Endothelial cell of umbilical vein (primary cell): ENCODE results near the gene TMEM182. TPM values are rescaled to one million over a fixed set of nuclear protein-coding genes. Genes with fewer than 3 reads are reported as not detected.
A peak's percentile ranks its signal among the peaks of the same experiment; 100 is the strongest.

Experiments used
- BruUV-seq: library from RNA; stranded (reverse); fragments of 400-500 nt; replicated peaks from 2 replicates; lab custom pipeline; 2021; lab: Mats Ljungman, UMichigan
- CTCF ChIA-PET: fragments of 300-600, 350-600 bp; sonication (Branson Sonifier 250); formaldehyde crosslinking; loops from one replicate; lab custom pipeline; 2021; ENCODE audit warnings: antibody characterized with exemption, inconsistent platforms; lab: Charles Lee
- POLR2A ChIA-PET: fragments of 300-600, 350-600 bp; sonication (Branson Sonifier 250); formaldehyde crosslinking; loops from one replicate; lab custom pipeline; 2021; ENCODE audit warnings: antibody characterized with exemption, inconsistent platforms; lab: Charles Lee
- DNase-seq: peaks from one replicate; pipeline ENCODE4 v3.0.0-alpha.2; 2011; ENCODE audit warnings: low read depth, low spot score
- FAIRE-seq: peaks from 2 replicates; lab custom pipeline; 2011; peaks lifted over from hg19 to GRCh38; lab: Jason Lieb, UNC
- H2AFZ ChIP-seq: 2 replicates; pipeline ENCODE4 v1.6.0; 2012; ENCODE audit warnings: low read depth, low read length, control low read depth, inconsistent platforms
- H3K27ac ChIP-seq: 2 replicates; pipeline ENCODE4 v1.5.1; 2011; ENCODE audit warnings: low read depth, mild to moderate bottlenecking, control low read depth, low read length, moderate library complexity; ENCODE audit not compliant: insufficient read depth
- H3K27me3 ChIP-seq, 2 experiments: 2 replicates each; pipeline versions ENCODE4 v1.6.0 to v1.6.1; 2011; ENCODE audit warnings: low read length in 2 of 2, mixed read lengths in 1 of 2; ENCODE audit not compliant: control insufficient read depth in 2 of 2, insufficient read depth in 2 of 2
- H3K36me3 ChIP-seq, 2 experiments: 2 replicates in 1 of 2; 3 replicates in 1 of 2; pipeline ENCODE4 v1.5.1; 2011; ENCODE audit warnings: low read length in 2 of 2, mild to moderate bottlenecking in 1 of 2, moderate library complexity in 1 of 2; ENCODE audit not compliant: control insufficient read depth in 2 of 2, insufficient read depth in 2 of 2; ENCODE audit errors: extremely low read depth in 1 of 2
- H3K4me1 ChIP-seq: 3 replicates; pipeline ENCODE4 v1.5.1; 2011; ENCODE audit warnings: mild to moderate bottlenecking, low read length; ENCODE audit not compliant: control insufficient read depth, insufficient read depth; ENCODE audit errors: extremely low read depth
- H3K4me2 ChIP-seq: 2 replicates; pipeline ENCODE4 v1.6.1; 2011; ENCODE audit warnings: low read length, control low read depth, mixed read lengths; ENCODE audit not compliant: insufficient read depth
- H3K4me3 ChIP-seq, 3 experiments: fragments of 200-600 bp in 1 of 3; sonication (generic), shearing (Covaris generic) in 1 of 3; replicated peaks in 1 of 3; 2 replicates each; pipeline ENCODE4 v1.5.1; 2011 to 2016; ENCODE audit warnings: control low read depth in 3 of 3, low read length in 3 of 3, mild to moderate bottlenecking in 2 of 3, inconsistent platforms in 1 of 3, low read depth in 1 of 3, moderate library complexity in 1 of 3; ENCODE audit not compliant: insufficient read depth in 1 of 3
- H3K79me2 ChIP-seq: 2 replicates; pipeline ENCODE4 v1.6.0; 2012; ENCODE audit warnings: low read length, inconsistent platforms; ENCODE audit not compliant: control insufficient read depth, insufficient read depth
- H3K9ac ChIP-seq: replicated peaks from 2 replicates; pipeline ENCODE3; 2011; ENCODE audit warnings: low read length, control low read depth; ENCODE audit not compliant: insufficient read depth; ENCODE audit errors: extremely low read depth
- H3K9me1 ChIP-seq: replicated peaks from 3 replicates; pipeline ENCODE4 v1.6.0; 2011; ENCODE audit warnings: mild to moderate bottlenecking, low read length; ENCODE audit not compliant: control insufficient read depth, insufficient read depth; ENCODE audit errors: extremely low read depth
- H3K9me3 ChIP-seq: replicated peaks from 2 replicates; pipeline ENCODE4 v1.5.1; 2012; ENCODE audit warnings: low read length, inconsistent platforms; ENCODE audit not compliant: control insufficient read depth, insufficient read depth
- H4K20me1 ChIP-seq: replicated peaks from 2 replicates; pipeline ENCODE3; 2011; ENCODE audit warnings: mild to moderate bottlenecking, low read length; ENCODE audit not compliant: control insufficient read depth, insufficient read depth; ENCODE audit errors: extremely low read depth
- CTCF ChIP-seq, 2 donors: IDR thresholded peaks; 1 replicate in 1 of 2; 2 replicates in 1 of 2; pipeline ENCODE4 v1.5.1; 2011; ENCODE audit warnings: low read length in 2 of 2, mild to moderate bottlenecking in 2 of 2, moderate library complexity in 2 of 2, control low read depth in 1 of 2, inconsistent platforms in 1 of 2, low read depth in 1 of 2; ENCODE audit not compliant: insufficient read depth in 1 of 2; ENCODE audit errors: extremely low read depth in 1 of 2
- EZH2 ChIP-seq: IDR thresholded peaks from 2 replicates; pipeline ENCODE4 v1.6.1; 2012; ENCODE audit warnings: borderline replicate concordance, low read depth, mild to moderate bottlenecking, moderate library complexity, low read length, inconsistent platforms; ENCODE audit not compliant: severe bottlenecking
- FOS ChIP-seq: IDR thresholded peaks from 2 replicates; pipeline ENCODE4 v1.6.1; 2011; ENCODE audit warnings: mild to moderate bottlenecking, low read length, moderate library complexity, borderline replicate concordance; ENCODE audit not compliant: insufficient read depth
- GATA2 ChIP-seq: IDR thresholded peaks from 2 replicates; pipeline ENCODE4 v1.7.0; 2011; ENCODE audit warnings: low read depth, mild to moderate bottlenecking, moderate library complexity, mixed read lengths, low read length; ENCODE audit not compliant: insufficient read length, insufficient read depth
- JUN ChIP-seq: IDR thresholded peaks from 2 replicates; pipeline ENCODE4 v1.6.1; 2011; ENCODE audit warnings: borderline replicate concordance, low read depth; ENCODE audit not compliant: insufficient read length, insufficient read depth
- MYC ChIP-seq: IDR thresholded peaks from one replicate; pipeline ENCODE4 v1.6.1; 2011; ENCODE audit warnings: mild to moderate bottlenecking, low read depth, low read length
- POLR2AphosphoS5 ChIP-seq: IDR thresholded peaks from 2 replicates; pipeline ENCODE4 v1.6.1; 2012; ENCODE audit warnings: low read depth, mild to moderate bottlenecking, control low read depth, low read length, moderate library complexity; ENCODE audit not compliant: insufficient read depth
- dilution Hi-C: fragments of 300-500 bp; cut with MboI; formaldehyde crosslinking; loops from one replicate; pipeline ENCODE4 v1.15.0; 2019; ENCODE audit warnings: low sequenced_read_pairs; ENCODE audit not compliant: extremely low pct_ligation_motif_present
- intact Hi-C: fragments of 100-400 bp; cut with micrococcal nuclease; formaldehyde crosslinking; loops from one replicate; pipeline ENCODE4 v1.10.0; 2022
- polyA plus RNA-seq, 4 experiments: library from polyadenylated mRNA; depleted of rRNA in 3 of 4; stranded (reverse) in 3 of 4; unstranded in 1 of 4; fragments of >200 nt; gene quantifications; 2 replicates each; pipeline versions ENCODE4 v1.2.1 to v1.2.3, GENCODE V29; 2011 to 2012; ENCODE audit warnings: missing spikeins in 1 of 4
- total RNA-seq: library from RNA; stranded (reverse); gene quantifications from 2 replicates; pipeline ENCODE4 v1.2.3, GENCODE V29; 2021
- TF ChIP-seq, protein P1 (sequence below): IDR thresholded peaks from 2 replicates; pipeline ENCODE4 v1.6.1; 2011; ENCODE audit not compliant: insufficient read depth, insufficient read length

The TMEM182 gene
- total and polyA plus RNA-seq, 2 donors (not counting 3 experiments of a cell fraction or from before 2014, with no cell fraction given), result 0.69 to 0.95 TPM

DNA sequence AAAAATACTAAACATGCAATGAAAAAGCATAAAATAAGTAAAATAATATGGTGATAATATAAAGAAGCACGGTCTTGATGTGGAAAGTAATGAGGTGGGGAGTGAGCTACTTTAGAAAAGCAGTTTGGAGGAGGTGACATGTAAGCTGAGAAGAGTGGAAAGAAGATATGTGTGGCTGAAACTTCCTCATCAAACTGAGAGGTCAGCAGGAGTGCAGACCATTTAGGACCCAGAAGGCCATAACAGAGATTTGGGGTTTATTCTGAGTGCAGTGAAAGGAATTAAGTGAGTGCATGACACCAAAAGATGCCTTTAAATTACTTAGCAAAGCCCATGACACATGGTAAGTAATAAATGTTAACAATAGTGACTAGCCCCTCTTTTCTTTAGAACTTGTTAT is 24.4 kb upstream of the TMEM182 start:
- intact Hi-C loops, result no loop called here
- Histone ChIP-seq H3K36me3 (no peaks in the 10 kb centered on the region), H3K79me2 (peaks cover 3% of the 10 kb centered on the region), H3K9ac (peak overlapping the region; percentile 54), H4K20me1 (no peaks in the 10 kb centered on the region), H3K4me2 (peak overlapping the region; percentile 99), H3K27me3 (no peaks in the 10 kb centered on the region), H3K9me3 (no peaks in the 10 kb centered on the region), H3K4me1 (peaks cover 11% of the 10 kb centered on the region), H3K9me1 (no peaks in the 10 kb centered on the region), H3K27ac (no peak overlapping the region), H3K4me3 (peak overlapping the region in 1 of 3 experiments; percentile 85), H2AFZ (peak overlapping the region; percentile 100)
- BruUV-seq, result no TSS peak
- POLR2A ChIA-PET, result no interaction called here
- TF ChIP-seq FOS, result no peak
- TF ChIP-seq POLR2AphosphoS5, result no peak
- TF ChIP-seq JUN, result no peak
- no peak for TF ChIP-seq EZH2
- no peak for TF ChIP-seq MYC
- no peak for TF ChIP-seq CTCF (IDR thresholded peaks at IDR 0.05; ENCODE audit: extremely low read depth in 1 of 2, insufficient read depth in 1 of 2, low read depth in 1 of 2, low read length in 2 of 2)
- no peak for TF ChIP-seq GATA2
- TF ChIP-seq, protein P1, sequence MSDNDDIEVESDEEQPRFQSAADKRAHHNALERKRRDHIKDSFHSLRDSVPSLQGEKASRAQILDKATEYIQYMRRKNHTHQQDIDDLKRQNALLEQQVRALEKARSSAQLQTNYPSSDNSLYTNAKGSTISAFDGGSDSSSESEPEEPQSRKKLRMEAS, result no peak
- CTCF ChIA-PET, result interaction anchor here (0.9 to 6.8 kb wide), 2 partner anchors 16 to 69 kb away, joined by 4 to 70 read pairs; no protein-coding TSS in a partner anchor
- no peak for DNase-seq
- dilution Hi-C loops, result no loop called here
- no peak for FAIRE-seq
